Mesothelial cell of epicardium (in vitro differentiated cells): ENCODE data around the gene REELD1. TPM values are rescaled to one million over a fixed set of nuclear protein-coding genes. Genes with fewer than 3 reads are reported as not detected.

Experiments used
- DNase-seq, 2 experiments: peaks; one replicate each; pipeline ENCODE4 v3.0.0; 2021; ENCODE audit warnings: low spot score in 2 of 2; ENCODE audit not compliant: unreplicated experiment in 2 of 2
- H3K27ac Mint-ChIP-seq: 2 replicates; pipeline ENCODE4 v1.8.0; 2021; ENCODE audit warnings: mixed read lengths
- H3K27me3 Mint-ChIP-seq: 2 replicates; pipeline ENCODE4 v1.8.0; 2021; ENCODE audit warnings: low read depth, mixed read lengths
- H3K36me3 Mint-ChIP-seq: 2 replicates; pipeline ENCODE4 v1.8.0; 2021; ENCODE audit warnings: mixed read lengths
- H3K4me1 Mint-ChIP-seq: 2 replicates; pipeline ENCODE4 v1.8.0; 2021; ENCODE audit warnings: mixed read lengths
- H3K4me3 Mint-ChIP-seq: 2 replicates; pipeline ENCODE4 v1.8.0; 2021; ENCODE audit warnings: mild to moderate bottlenecking, moderate library complexity, mixed read lengths
- H3K9me3 Mint-ChIP-seq: 2 replicates; pipeline ENCODE4 v1.8.0; 2021; ENCODE audit warnings: mixed read lengths
- CTCF ChIP-seq: fragments of 200-600 bp; sonication (generic); IDR thresholded peaks from one replicate; pipeline ENCODE4 v1.5.0; 2021; ENCODE audit warnings: antibody characterized with exemption; ENCODE audit not compliant: unreplicated experiment
- total RNA-seq: library from RNA; stranded (reverse); gene quantifications from 3 replicates; pipeline ENCODE4 v1.2.1, GENCODE V29; 2021

REELD1 gene
- total RNA-seq, 1 donor from 2014 or later: 0.13 TPM

GRCh38 chr4:146245246-146245645 is 30.9 kb downstream of the REELD1 start:
- Mint-ChIP-seq H3K36me3 (peaks cover 2% of the 10 kb centered on the region), H3K4me1 (peaks cover 9% of the 10 kb centered on the region), H3K27me3 (peaks cover 14% of the 10 kb centered on the region), H3K27ac (no peak overlapping the region), H3K9me3 (no peaks in the 10 kb centered on the region), H3K4me3 (no peak overlapping the region)
- DNase-seq: no peak
- TF ChIP-seq CTCF: no peak

- Mint-ChIP-seq H3K36me3 (peaks cover 2% of the 10 kb centered on the region), H3K4me1 (peaks cover 15% of the 10 kb centered on the region), H3K27me3 (peaks cover 14% of the 10 kb centered on the region), H3K27ac (no peak overlapping the region), H3K9me3 (no peaks in the 10 kb centered on the region), H3K4me3 (no peak overlapping the region)
- no peak for TF ChIP-seq CTCF
- no peak for DNase-seq
Observed at GRCh38 chr4:146245850-146246249, 31.5 kb downstream of the REELD1 start.

GRCh38 chr4:146246381-146246780 is 32.0 kb downstream of the REELD1 start:
- no peaks in the 10 kb centered on the region for H3K9me3 Mint-ChIP-seq
- H3K4me1 Mint-ChIP-seq: peaks cover 10% of the 10 kb centered on the region
- TF ChIP-seq CTCF: no peak
- H3K27me3 Mint-ChIP-seq: peaks cover 14% of the 10 kb centered on the region
- peaks cover 2% of the 10 kb centered on the region for H3K36me3 Mint-ChIP-seq
- H3K4me3 Mint-ChIP-seq: no peak overlapping the region
- H3K27ac Mint-ChIP-seq: no peak overlapping the region
- no peak for DNase-seq

- Mint-ChIP-seq H3K4me1 (peaks cover 6% of the 10 kb centered on the region), H3K27ac (no peak overlapping the region), H3K36me3 (peaks cover 2% of the 10 kb centered on the region), H3K27me3 (peaks cover 14% of the 10 kb centered on the region), H3K4me3 (no peak overlapping the region), H3K9me3 (no peaks in the 10 kb centered on the region)
- no peak for TF ChIP-seq CTCF
- DNase-seq: no peak
Observed at GRCh38 chr4:146247356-146247755, 33.0 kb downstream of the REELD1 start.

- peaks cover 22% of the 10 kb centered on the region for H3K4me1 Mint-ChIP-seq
- H3K27me3 Mint-ChIP-seq: no peaks in the 10 kb centered on the region
- no peak for TF ChIP-seq CTCF
- DNase-seq: no peak
- H3K9me3 Mint-ChIP-seq: no peaks in the 10 kb centered on the region
- H3K27ac Mint-ChIP-seq: no peak overlapping the region
- H3K36me3 Mint-ChIP-seq: peaks cover 2% of the 10 kb centered on the region
- H3K4me3 Mint-ChIP-seq: no peak overlapping the region
Observed at GRCh38 chr4:146252969-146253611, 38.8 kb downstream of the REELD1 start.
